Activated naive CD8-positive, alpha-beta T cell treated with anti-CD3 and anti-CD28 coated beads, Interleukin-2, amount 10 ng/mL, durations not matched to agents 7 days and 5 days (primary cell): ENCODE results near the gene SNAPC2. TPM values are rescaled to one million over a fixed set of nuclear protein-coding genes. Genes with fewer than 3 reads are reported as not detected.

Experiments used
- ATAC-seq: fragments of 150-1000 bp; cut with Tn5 transposase; one replicate; pipeline ENCODE4 v1.10.0; 2021; ENCODE audit warnings: low read depth, moderate library complexity
- POLR2A ChIA-PET: fragments of 350-600 bp; sonication (Branson Sonifier 250); formaldehyde crosslinking; loops from one replicate; lab custom pipeline; 2021; ENCODE audit warnings: antibody characterized with exemption; lab: Charles Lee
- DNase-seq: peaks from one replicate; pipeline ENCODE4 v3.0.0; 2021
- H3K27ac Mint-ChIP-seq: one replicate; pipeline ENCODE4 v1.8.0; 2022; ENCODE audit warnings: mild to moderate bottlenecking, mixed read lengths
- H3K27me3 Mint-ChIP-seq: one replicate; pipeline ENCODE4 v1.8.0; 2022; ENCODE audit warnings: mild to moderate bottlenecking, moderate library complexity, mixed read lengths
- H3K36me3 Mint-ChIP-seq: one replicate; pipeline ENCODE4 v1.8.0; 2021; ENCODE audit warnings: mild to moderate bottlenecking, mixed read lengths
- H3K4me1 Mint-ChIP-seq: one replicate; pipeline ENCODE4 v1.8.0; 2021; ENCODE audit warnings: mixed read lengths
- H3K4me3 Mint-ChIP-seq: one replicate; pipeline ENCODE4 v1.8.0; 2022; ENCODE audit warnings: mild to moderate bottlenecking, moderate library complexity, mixed read lengths
- H3K9me3 Mint-ChIP-seq: one replicate; pipeline ENCODE4 v1.8.0; 2021; ENCODE audit warnings: mixed read lengths
- total RNA-seq, 2 experiments: library from RNA; stranded (reverse); gene quantifications; one replicate each; pipeline ENCODE4 v1.2.3, GENCODE V29; 2021

SNAPC2 gene
- 10 to 100 TPM; 18.3 to 20.7 TPM for total RNA-seq

DNA sequence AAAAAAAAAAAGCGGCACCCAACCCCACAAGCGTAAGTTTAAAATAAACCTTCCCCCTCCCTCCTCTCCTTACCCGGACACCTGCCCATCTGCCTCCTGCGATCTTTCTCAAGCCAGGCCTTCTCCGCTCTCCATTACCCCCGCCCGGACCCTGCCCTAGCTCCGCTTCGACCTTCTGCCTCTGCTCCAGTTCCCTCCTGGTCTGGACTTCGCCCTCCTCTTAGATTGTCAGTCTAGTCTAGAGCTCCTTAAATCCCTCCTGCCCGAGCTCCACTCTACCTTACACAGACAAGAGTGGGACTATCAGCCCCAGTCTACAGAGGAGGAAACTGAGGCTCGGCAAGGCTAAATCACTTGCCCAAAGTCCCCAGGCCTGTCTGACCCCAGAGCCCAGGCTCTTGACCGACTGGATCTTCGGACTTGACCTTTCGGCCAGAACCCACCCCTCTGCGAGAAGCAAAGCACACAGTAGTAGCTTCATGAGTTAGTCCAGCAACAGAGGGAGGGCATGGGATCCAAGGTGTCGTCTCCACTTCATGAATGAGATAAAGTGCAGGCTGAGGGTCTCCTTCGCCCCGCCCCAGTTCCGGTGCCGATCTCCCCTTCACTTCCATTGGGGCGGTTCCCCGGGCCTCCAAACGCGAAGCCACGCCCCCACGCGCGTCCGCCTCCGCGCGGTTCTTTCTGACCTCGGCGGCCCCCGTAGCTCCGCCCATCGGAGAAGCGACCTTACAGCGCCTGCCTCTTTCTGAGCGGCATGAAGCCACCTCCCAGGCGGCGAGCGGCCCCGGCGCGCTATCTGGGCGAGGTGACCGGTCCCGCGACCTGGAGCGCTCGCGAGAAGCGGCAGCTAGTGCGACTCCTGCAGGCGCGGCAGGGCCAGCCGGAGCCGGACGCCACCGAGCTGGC, at the start of gene SNAPC2:
Gene SNAPC2 (plus strand): TSS at position 729 of the 909 bp plus-strand sequence. CDS start 29 bp downstream, at position 758.
- peak; percentile 77 for ATAC-seq
- POLR2A ChIA-PET: interaction anchor here (0.6 to 2.6 kb wide), 9 partner anchors 10 to 57 kb away, joined by 3 to 22 read pairs (median 5); partner anchors contain the start of genes MAP2K7 and TIMM44
- peaks cover 40% of the 10 kb centered on the region for H3K27me3 Mint-ChIP-seq
- H3K9me3 Mint-ChIP-seq: no peaks in the 10 kb centered on the region
- H3K4me1 Mint-ChIP-seq: peaks cover 24% of the 10 kb centered on the region
- H3K4me3 Mint-ChIP-seq: peak within 1 kb of the TSS; percentile 100
- peaks cover 2% of the 10 kb centered on the region for H3K36me3 Mint-ChIP-seq
- H3K27ac Mint-ChIP-seq: peak within 1 kb of the TSS; percentile 99
- DNase-seq: peak; percentile 99

DNA sequence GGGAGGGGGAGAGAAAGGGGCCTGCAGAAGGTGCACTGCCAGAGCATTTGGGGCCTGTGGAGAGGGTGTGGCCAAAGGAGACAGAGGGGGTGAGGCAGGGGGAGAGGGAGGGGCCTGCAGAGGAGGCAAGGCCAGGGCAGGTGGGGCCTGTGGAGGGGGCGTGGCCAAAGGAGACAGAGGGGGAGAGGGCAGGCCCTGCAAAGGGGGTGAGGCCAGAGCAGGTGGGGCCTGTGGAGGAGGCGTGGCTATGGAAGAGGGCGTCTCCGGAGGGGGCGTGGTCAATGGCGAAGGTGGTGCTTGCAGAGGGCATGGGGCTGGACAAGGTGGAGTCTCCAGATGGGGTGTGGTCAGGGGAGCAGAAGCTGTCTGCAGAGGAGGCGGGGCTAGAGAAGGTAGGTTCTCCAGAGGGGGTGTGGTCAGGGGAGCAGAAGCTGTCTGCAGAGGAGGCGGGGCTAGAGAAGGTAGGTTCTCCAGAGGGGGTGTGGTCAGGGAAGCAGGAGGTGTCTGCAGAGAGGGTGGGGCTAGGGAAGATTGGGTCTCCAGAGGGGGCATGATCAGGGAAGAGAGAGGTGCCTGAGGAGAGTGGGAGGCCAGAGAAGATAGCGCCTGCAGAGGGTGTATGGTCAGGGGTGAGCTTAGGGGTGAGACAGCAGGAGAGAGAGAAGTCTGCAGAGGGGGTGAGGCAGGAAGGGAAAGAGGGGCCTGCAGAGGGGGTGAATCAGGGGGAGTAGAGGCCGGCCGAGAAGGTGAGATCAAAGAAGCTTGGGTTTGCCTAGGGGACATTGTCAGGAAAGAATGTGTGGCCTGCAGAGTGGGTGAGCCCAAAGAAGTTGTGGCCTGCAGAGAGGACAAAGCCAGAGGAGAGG, 49.3 kb upstream of the SNAPC2 start:
- no peaks in the 10 kb centered on the region for H3K36me3 Mint-ChIP-seq
- DNase-seq (peak; percentile 67), ATAC-seq (no peak)
- peak overlapping the region; percentile 76 for H3K27ac Mint-ChIP-seq
- POLR2A ChIA-PET: interaction anchor here (1.6 kb wide), 1 partner anchor 9 kb away, joined by 6 read pairs; no protein-coding TSS in a partner anchor
- peak overlapping the region; percentile 68 for H3K4me3 Mint-ChIP-seq
- H3K4me1 Mint-ChIP-seq: peaks cover 23% of the 10 kb centered on the region
- peaks cover 47% of the 10 kb centered on the region for H3K27me3 Mint-ChIP-seq
- H3K9me3 Mint-ChIP-seq: no peaks in the 10 kb centered on the region

DNA sequence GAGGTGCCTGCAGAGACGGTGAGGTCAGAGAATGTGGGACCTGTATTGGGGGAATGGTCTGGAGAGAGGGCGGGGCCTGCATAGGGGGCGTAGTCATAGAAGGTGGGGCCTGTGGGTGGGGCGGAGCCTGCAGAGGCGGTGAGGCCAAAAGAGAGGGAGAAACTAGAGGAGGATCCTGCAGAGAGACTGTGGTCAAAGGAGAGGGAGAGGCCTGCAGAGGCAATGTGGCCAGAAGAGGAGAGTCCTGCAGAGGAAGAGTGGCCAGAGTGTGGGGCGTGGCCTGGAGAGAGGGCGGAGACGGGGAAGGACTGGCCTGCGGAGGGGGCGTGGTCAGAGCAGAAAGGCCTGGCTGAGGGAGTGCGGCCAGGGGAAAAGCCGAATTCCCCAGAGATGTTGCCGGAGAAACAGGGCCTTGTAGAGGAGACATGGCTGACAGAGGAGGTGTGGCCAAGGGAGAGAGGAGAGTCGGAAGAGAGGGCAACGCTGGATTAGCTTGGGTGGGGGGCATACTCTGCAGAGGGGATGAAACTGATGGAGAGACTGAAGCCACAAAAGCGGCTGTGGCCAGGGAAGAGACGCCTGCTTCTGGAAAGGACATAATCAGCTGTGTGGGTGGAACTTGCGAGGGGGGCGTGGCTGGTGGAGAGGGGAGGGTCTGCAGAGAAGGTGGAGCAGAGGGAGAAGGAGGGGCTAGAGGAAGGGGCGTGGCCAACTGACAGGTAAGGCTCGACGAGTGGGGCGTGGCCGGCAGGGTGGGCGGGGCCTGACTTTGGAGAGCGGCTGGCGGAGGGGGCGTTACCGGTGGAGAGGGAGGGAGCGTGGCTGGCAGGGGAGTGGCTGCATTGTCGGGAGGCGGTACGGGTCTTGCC, 48.5 kb upstream of the SNAPC2 start:
- no peaks in the 10 kb centered on the region for H3K36me3 Mint-ChIP-seq
- H3K27ac Mint-ChIP-seq: peak overlapping the region; percentile 76
- peak; percentile 86 for DNase-seq
- ATAC-seq: no peak
- POLR2A ChIA-PET: interaction anchor here (1.6 kb wide), 1 partner anchor 10 kb away, joined by 6 read pairs; no protein-coding TSS in a partner anchor
- peak overlapping the region; percentile 68 for H3K4me3 Mint-ChIP-seq
- H3K4me1 Mint-ChIP-seq: peaks cover 23% of the 10 kb centered on the region
- no peaks in the 10 kb centered on the region for H3K9me3 Mint-ChIP-seq
- H3K27me3 Mint-ChIP-seq: peaks cover 52% of the 10 kb centered on the region

GRCh38 chr19:7872306-7873204, 47.6 kb upstream of the SNAPC2 start:
- ATAC-seq (no peak), DNase-seq (no peak)
- Mint-ChIP-seq H3K4me3 (peak overlapping the region; percentile 68), H3K27ac (no peak overlapping the region), H3K27me3 (peaks cover 45% of the 10 kb centered on the region), H3K4me1 (peaks cover 23% of the 10 kb centered on the region), H3K9me3 (no peaks in the 10 kb centered on the region), H3K36me3 (no peaks in the 10 kb centered on the region)
- POLR2A ChIA-PET: interaction anchor here (1.6 kb wide), 1 partner anchor 10 kb away, joined by 6 read pairs; no protein-coding TSS in a partner anchor

- peaks cover 39% of the 10 kb centered on the region for H3K27me3 Mint-ChIP-seq
- no peaks in the 10 kb centered on the region for H3K9me3 Mint-ChIP-seq
- peak overlapping the region; percentile 64 for H3K4me3 Mint-ChIP-seq
- no peak overlapping the region for H3K27ac Mint-ChIP-seq
- DNase-seq (no peak), ATAC-seq (no peak)
- H3K36me3 Mint-ChIP-seq: no peaks in the 10 kb centered on the region
- POLR2A ChIA-PET: interaction anchor here (0.6 kb wide), 1 partner anchor 70 kb away, joined by 4 read pairs; no protein-coding TSS in a partner anchor
- H3K4me1 Mint-ChIP-seq: peaks cover 22% of the 10 kb centered on the region
Observed at GRCh38 chr19:7873304-7874075, 46.6 kb upstream of the SNAPC2 start.

DNA sequence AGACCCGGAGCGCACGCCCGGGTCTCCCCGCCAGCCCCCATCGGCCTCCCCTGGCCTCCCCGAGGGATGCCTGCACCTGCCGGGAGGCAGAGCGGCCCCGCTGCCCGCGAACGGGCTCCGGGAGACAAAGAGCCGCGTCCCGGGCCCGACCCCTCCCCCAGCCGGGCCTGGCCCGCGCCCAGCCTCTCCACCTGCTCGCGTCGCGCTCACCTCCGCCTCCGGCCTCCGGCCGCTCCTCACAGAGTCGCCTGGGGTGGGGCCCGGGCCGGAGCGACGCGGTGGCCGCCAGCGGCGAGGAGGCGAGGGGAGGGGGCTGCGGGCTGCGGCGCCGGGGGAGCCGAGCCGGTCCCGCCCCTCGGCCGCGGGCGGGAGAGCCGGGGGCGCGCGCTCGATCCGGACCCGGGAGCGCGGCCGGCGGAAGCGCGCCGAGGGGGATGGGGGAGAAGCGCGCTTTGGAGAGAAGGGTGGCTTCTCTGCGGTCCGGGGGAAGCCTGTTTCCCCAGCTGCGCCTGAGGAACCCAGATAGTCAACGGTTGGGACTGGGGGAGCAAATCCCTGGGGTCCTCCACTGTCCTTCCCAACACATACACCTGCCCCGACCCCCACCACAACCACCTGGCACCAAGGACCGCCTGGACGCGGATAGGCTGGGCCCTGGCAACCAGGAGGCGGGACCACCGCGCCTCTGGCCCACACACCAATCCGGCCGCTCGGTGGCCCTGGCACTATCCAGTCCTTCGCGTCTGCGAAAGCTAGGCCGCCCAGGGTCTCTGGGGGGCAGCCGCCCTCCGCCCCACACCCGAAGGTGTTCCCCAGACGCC, 45.9 kb upstream of the SNAPC2 start, which contains the start of gene PRR36:
Gene PRR36 (minus strand): TSS at position 315 of the 821 bp plus-strand sequence. CDS start 701 bp downstream, outside the sequence.
- POLR2A ChIA-PET: no interaction called here
- H3K4me3 Mint-ChIP-seq: peak within 1 kb of the TSS; percentile 68
- no peak for ATAC-seq

DNA sequence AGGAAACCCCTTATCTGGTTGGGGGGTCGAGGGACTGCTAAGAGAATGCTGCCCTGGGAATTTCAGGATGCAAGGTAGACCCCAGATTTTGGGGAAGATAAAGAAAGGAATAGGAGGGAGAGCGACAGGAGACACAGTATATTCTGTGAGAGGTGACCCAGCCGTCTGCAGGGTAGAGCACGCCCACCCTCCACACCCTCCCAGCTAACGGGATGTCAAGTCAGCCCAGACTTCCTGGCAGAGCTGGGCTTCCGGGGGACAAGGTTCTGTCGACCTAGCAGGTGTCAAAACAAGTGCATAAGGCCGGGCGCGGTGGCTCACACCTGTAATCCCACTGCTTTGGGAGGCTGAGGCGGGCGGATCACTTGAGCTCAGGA, 45.3 kb upstream of the SNAPC2 start:
- no peak for ATAC-seq
- H3K36me3 Mint-ChIP-seq: no peaks in the 10 kb centered on the region
- no peak overlapping the region for H3K27ac Mint-ChIP-seq
- no peak for DNase-seq
- POLR2A ChIA-PET: no interaction called here
- H3K9me3 Mint-ChIP-seq: no peaks in the 10 kb centered on the region
- peak overlapping the region; percentile 68 for H3K4me3 Mint-ChIP-seq
- peaks cover 19% of the 10 kb centered on the region for H3K4me1 Mint-ChIP-seq
- peaks cover 39% of the 10 kb centered on the region for H3K27me3 Mint-ChIP-seq

More for the DNA sequence above, 45.9 kb upstream of the SNAPC2 start, which contains the start of gene PRR36:
- no peaks in the 10 kb centered on the region for H3K9me3 Mint-ChIP-seq
- H3K4me1 Mint-ChIP-seq: peaks cover 19% of the 10 kb centered on the region
- no peak for DNase-seq
- no peaks in the 10 kb centered on the region for H3K36me3 Mint-ChIP-seq
- H3K27me3 Mint-ChIP-seq: peaks cover 39% of the 10 kb centered on the region
- H3K27ac Mint-ChIP-seq: no peak within 1 kb of the TSS

DNA sequence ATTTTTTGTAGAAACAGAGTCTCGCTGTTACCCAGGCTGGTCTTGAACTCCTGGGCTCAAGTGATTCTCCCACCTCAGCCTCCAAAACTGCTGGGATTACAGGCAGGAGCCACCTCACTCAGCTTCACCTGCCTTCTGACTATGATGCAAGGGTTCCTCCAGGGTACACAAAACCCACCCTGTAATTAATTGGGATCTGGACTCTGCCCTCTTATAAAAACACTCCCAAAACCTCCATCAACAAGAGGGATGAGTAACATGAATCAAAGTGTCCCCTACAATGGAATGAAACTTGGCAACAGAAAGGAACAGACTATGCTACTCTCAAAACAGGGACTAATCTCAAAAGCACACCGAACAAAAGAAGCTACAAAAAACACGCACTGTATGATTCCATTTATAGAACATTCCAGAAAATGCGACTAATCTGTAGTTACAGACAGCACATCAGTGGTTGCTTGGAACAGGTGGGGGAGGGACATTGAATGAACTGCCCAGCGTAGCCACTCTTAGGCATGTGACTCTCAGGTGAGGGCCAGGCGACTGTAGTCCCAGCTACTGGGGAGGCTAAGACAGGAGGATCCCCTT, 42.8 kb upstream of the SNAPC2 start:
- Mint-ChIP-seq H3K36me3 (no peaks in the 10 kb centered on the region), H3K9me3 (peaks cover 2% of the 10 kb centered on the region), H3K4me1 (peaks cover 2% of the 10 kb centered on the region), H3K27me3 (peaks cover 27% of the 10 kb centered on the region), H3K27ac (no peak overlapping the region), H3K4me3 (no peak overlapping the region)
- DNase-seq (no peak), ATAC-seq (no peak)
- POLR2A ChIA-PET: no interaction called here

- ATAC-seq: peak; percentile 33
- peaks cover 2% of the 10 kb centered on the region for H3K9me3 Mint-ChIP-seq
- H3K27me3 Mint-ChIP-seq: peaks cover 17% of the 10 kb centered on the region
- H3K36me3 Mint-ChIP-seq: no peaks in the 10 kb centered on the region
- H3K27ac Mint-ChIP-seq: no peak overlapping the region
- H3K4me1 Mint-ChIP-seq: peaks cover 5% of the 10 kb centered on the region
- no peak for DNase-seq
- H3K4me3 Mint-ChIP-seq: no peak overlapping the region
- POLR2A ChIA-PET: interaction anchor here (0.8 kb wide), 1 partner anchor 10 kb away, joined by 3 read pairs; no protein-coding TSS in a partner anchor
Observed at GRCh38 chr19:7879111-7879807, 40.9 kb upstream of the SNAPC2 start.

- Mint-ChIP-seq H3K4me1 (peaks cover 5% of the 10 kb centered on the region), H3K36me3 (no peaks in the 10 kb centered on the region), H3K27me3 (peaks cover 13% of the 10 kb centered on the region), H3K27ac (no peak overlapping the region), H3K9me3 (peaks cover 2% of the 10 kb centered on the region), H3K4me3 (no peak overlapping the region)
- no peak for DNase-seq
- peak; percentile 43 for ATAC-seq
- POLR2A ChIA-PET: no interaction called here
Observed at GRCh38 chr19:7879836-7880235, 40.3 kb upstream of the SNAPC2 start.
